HG02798 (cell line): ENCODE measurements around the gene GRM7.

Source experiments
- ATAC-seq: cut with Tn5 transposase; IDR thresholded peaks from one replicate; pipeline ENCODE4 v1.9.1; 2021; ENCODE audit warnings: mild to moderate bottlenecking; ENCODE audit not compliant: unreplicated experiment, poor library complexity

Gene GRM7

GRCh38 chr3:7209098-7209497, 348.2 kb downstream of the GRM7 start:
- ATAC-seq: no peak

- no peak for ATAC-seq
These were observed 350.8 kb downstream of the GRM7 start for GRCh38 chr3:7211740-7212139.

GRCh38 chr3:7215706-7216105, 354.8 kb downstream of the GRM7 start:
- no peak for ATAC-seq

- ATAC-seq: no peak
These were observed 365.5 kb downstream of the GRM7 start for GRCh38 chr3:7226393-7226792.

- ATAC-seq: no peak
These were observed 377.8 kb downstream of the GRM7 start for GRCh38 chr3:7238565-7239295.

- ATAC-seq: no peak
These were observed 380.8 kb downstream of the GRM7 start for GRCh38 chr3:7241584-7242302.

GRCh38 chr3:7242303-7242635, 381.4 kb downstream of the GRM7 start:
- no peak for ATAC-seq

GRCh38 chr3:7249493-7250076, 388.7 kb downstream of the GRM7 start:
- ATAC-seq: no peak

- ATAC-seq: no peak
These were observed 393.3 kb downstream of the GRM7 start for GRCh38 chr3:7254251-7254650.

- no peak for ATAC-seq
These were observed 400.1 kb downstream of the GRM7 start for GRCh38 chr3:7260975-7261374.

GRCh38 chr3:7263347-7264195, 402.7 kb downstream of the GRM7 start:
- ATAC-seq: no peak

- no peak for ATAC-seq
These were observed 403.2 kb downstream of the GRM7 start for GRCh38 chr3:7264196-7264526.

- ATAC-seq: no peak
These were observed 404.8 kb downstream of the GRM7 start for GRCh38 chr3:7265736-7266135.

- no peak for ATAC-seq
These were observed 405.6 kb downstream of the GRM7 start for GRCh38 chr3:7266551-7266950.

- no peak for ATAC-seq
These were observed 409.8 kb downstream of the GRM7 start for GRCh38 chr3:7270731-7271130.

GRCh38 chr3:7271631-7272030, 410.7 kb downstream of the GRM7 start:
- ATAC-seq: no peak

- no peak for ATAC-seq
These were observed 411.3 kb downstream of the GRM7 start for GRCh38 chr3:7272203-7272602.

- peak; percentile 82 for ATAC-seq
These were observed 414.5 kb downstream of the GRM7 start for GRCh38 chr3:7275396-7275795.

GRCh38 chr3:7280318-7280717, 419.4 kb downstream of the GRM7 start:
- no peak for ATAC-seq

- ATAC-seq: no peak
These were observed 422.1 kb downstream of the GRM7 start for GRCh38 chr3:7282988-7283387.

GRCh38 chr3:7285505-7285904, 424.6 kb downstream of the GRM7 start:
- peak; percentile 47 for ATAC-seq
